Keratinocyte (primary cell): ENCODE data around the gene BCL11B. TPM values are rescaled to one million over a fixed set of nuclear protein-coding genes. Genes with fewer than 3 reads are reported as not detected.

Source experiments
- DNase-seq: peaks from one replicate; pipeline ENCODE4 v3.0.0-alpha.2; 2011; ENCODE audit warnings: low read depth, missing footprints, low spot score
- FAIRE-seq: peaks from 2 replicates; lab custom pipeline; 2011; peaks lifted over from hg19 to GRCh38; lab: Jason Lieb, UNC
- H2AFZ ChIP-seq: 2 replicates; pipeline ENCODE4 v1.6.0; 2012; ENCODE audit warnings: low read length, control low read depth, inconsistent platforms; ENCODE audit not compliant: control insufficient read depth
- H3K27ac ChIP-seq: 2 replicates; pipeline ENCODE4 v1.5.1; 2011; ENCODE audit warnings: low read length; ENCODE audit not compliant: control insufficient read depth, insufficient read depth
- H3K27me3 ChIP-seq: 3 replicates; pipeline ENCODE4 v1.6.0; 2011; ENCODE audit warnings: low read length; ENCODE audit not compliant: control insufficient read depth, insufficient read depth; ENCODE audit errors: extremely low read depth
- H3K36me3 ChIP-seq, 2 experiments: 2 replicates in 1 of 2; 3 replicates in 1 of 2; pipeline ENCODE4 v1.5.1; 2011; ENCODE audit warnings: low read length in 2 of 2, mild to moderate bottlenecking in 1 of 2; ENCODE audit not compliant: control insufficient read depth in 2 of 2, insufficient read depth in 2 of 2; ENCODE audit errors: extremely low read depth in 1 of 2
- H3K4me1 ChIP-seq: 3 replicates; pipeline ENCODE4 v1.5.1; 2011; ENCODE audit warnings: low read length; ENCODE audit not compliant: control insufficient read depth, insufficient read depth; ENCODE audit errors: extremely low read depth
- H3K4me2 ChIP-seq: 3 replicates; pipeline ENCODE4 v1.6.0; 2011; ENCODE audit warnings: low read depth, low read length; ENCODE audit not compliant: control insufficient read depth, insufficient read depth; ENCODE audit errors: extremely low read depth
- H3K4me3 ChIP-seq, 3 experiments: fragments of 200-600 bp in 1 of 3; sonication (generic) in 1 of 3; 2 replicates in 2 of 3; 3 replicates in 1 of 3; pipeline ENCODE4 v1.5.1; 2011 to 2016; ENCODE audit warnings: low read length in 3 of 3, mild to moderate bottlenecking in 3 of 3, control low read depth in 2 of 3, inconsistent platforms in 1 of 3, low read depth in 1 of 3, mixed read lengths in 1 of 3, mixed run types in 1 of 3, moderate library complexity in 1 of 3; ENCODE audit not compliant: control insufficient read depth in 2 of 3, insufficient read depth in 2 of 3; ENCODE audit errors: extremely low read depth in 1 of 3
- H3K79me2 ChIP-seq: 2 replicates; pipeline ENCODE4 v1.6.0; 2012; ENCODE audit warnings: low read length; ENCODE audit not compliant: control insufficient read depth, insufficient read depth
- H3K9ac ChIP-seq: 3 replicates; pipeline ENCODE4 v1.6.0; 2011; ENCODE audit warnings: low read length; ENCODE audit not compliant: control insufficient read depth, insufficient read depth; ENCODE audit errors: extremely low read depth
- H3K9me1 ChIP-seq: 3 replicates; pipeline ENCODE4 v1.6.0; 2011; ENCODE audit warnings: low read length; ENCODE audit not compliant: control insufficient read depth, insufficient read depth; ENCODE audit errors: extremely low read depth
- H3K9me3 ChIP-seq: 2 replicates; pipeline ENCODE4 v1.5.1; 2012; ENCODE audit warnings: low read depth, low read length; ENCODE audit not compliant: control insufficient read depth
- H4K20me1 ChIP-seq: 3 replicates; pipeline ENCODE4 v1.6.0; 2011; ENCODE audit warnings: low read length; ENCODE audit not compliant: control insufficient read depth, insufficient read depth; ENCODE audit errors: extremely low read depth
- EZH2 ChIP-seq: IDR thresholded peaks from one replicate; pipeline ENCODE4 v1.6.1; 2012; ENCODE audit warnings: inconsistent platforms, mild to moderate bottlenecking, low read length, moderate library complexity
- dilution Hi-C: fragments of 300-500 bp; cut with MboI; formaldehyde crosslinking; loops from one replicate; pipeline ENCODE4 v1.7.0; 2020; ENCODE audit warnings: low sequenced_read_pairs; ENCODE audit not compliant: extremely low pct_ligation_motif_present
- polyA plus RNA-seq, 5 experiments: library from polyadenylated mRNA; depleted of rRNA in 3 of 5; stranded (reverse) in 3 of 5; stranded (forward) in 1 of 5; unstranded in 1 of 5; fragments of >200 nt; gene quantifications; 1 replicate in 1 of 5; 2 replicates in 3 of 5; 3 replicates in 1 of 5; pipeline versions ENCODE4 v1.2.1 to v1.2.3, GENCODE V29; 2011 to 2012; ENCODE audit warnings: missing spikeins in 2 of 5, low read depth in 1 of 5, low replicate concordance in 1 of 5
- TF ChIP-seq, protein P1 (sequence below), 3 experiments: IDR thresholded peaks in 1 of 3; conservative IDR thresholded peaks in 1 of 3; optimal IDR thresholded peaks in 1 of 3; 2 replicates in 2 of 3; 3 replicates in 1 of 3; pipeline versions ENCODE3 to v1.5.1; 2011; ENCODE audit warnings: low read length in 3 of 3, mild to moderate bottlenecking in 3 of 3, moderate library complexity in 2 of 3, control low read depth in 1 of 3, inconsistent platforms in 1 of 3; ENCODE audit not compliant: insufficient read depth in 2 of 3; ENCODE audit errors: extremely low read depth in 1 of 3

The BCL11B gene
- polyA plus RNA-seq, 1 donor (not counting 4 experiments of a cell fraction or from before 2014, with no cell fraction given), result 5.2 TPM

DNA sequence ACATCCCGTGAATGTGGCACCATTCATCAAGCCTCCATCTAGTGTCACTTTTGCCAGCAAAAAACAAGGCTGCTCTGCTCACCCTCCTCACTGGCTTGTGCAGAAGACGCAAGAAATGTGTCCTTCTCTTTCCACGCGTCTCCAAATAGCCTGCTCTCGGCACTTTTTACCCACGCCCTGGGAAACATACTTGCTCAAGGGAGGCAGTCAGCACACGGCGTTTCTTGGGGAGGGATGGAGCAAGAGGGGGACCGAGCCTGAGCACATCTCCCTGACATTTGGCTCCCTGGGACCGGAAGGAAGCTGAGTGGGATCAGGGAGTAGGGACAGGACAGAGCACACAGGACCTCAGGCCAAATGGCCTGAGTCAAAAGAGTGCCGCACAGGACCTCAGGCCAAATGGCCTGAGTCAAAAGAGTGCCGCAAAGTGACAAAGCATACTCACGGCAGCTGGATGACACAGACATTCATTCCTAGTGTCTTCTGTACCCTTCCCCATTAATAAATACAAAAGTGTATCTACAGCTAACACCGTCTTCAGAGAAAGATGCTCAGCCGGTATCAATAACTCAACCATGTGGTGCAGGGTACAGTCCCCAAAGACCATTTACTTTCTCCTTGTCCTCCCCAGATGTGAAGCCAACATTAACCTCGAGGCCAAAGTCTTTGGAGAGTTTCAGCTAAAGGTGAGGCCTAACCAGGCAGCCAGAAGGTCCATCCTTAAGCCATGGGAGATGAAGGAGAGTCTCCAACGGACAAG is 7.1 kb downstream of the BCL11B start:
- FAIRE-seq (peak; percentile 62), DNase-seq (no peak)
- Histone ChIP-seq H3K4me2 (peak overlapping the region; percentile 100), H3K4me1 (peaks cover 68% of the 10 kb centered on the region), H3K79me2 (peaks cover 100% of the 10 kb centered on the region), H3K9me3 (no peaks in the 10 kb centered on the region), H3K36me3 (no peaks in the 10 kb centered on the region), H2AFZ (no peak overlapping the region), H3K9ac (peak overlapping the region; percentile 90), H3K4me3 (peak overlapping the region; percentile 14 to 75 (median 72)), H3K27ac (peak overlapping the region; percentile 54), H3K9me1 (no peaks in the 10 kb centered on the region), H4K20me1 (no peaks in the 10 kb centered on the region), H3K27me3 (no peaks in the 10 kb centered on the region)
- dilution Hi-C loops, result no loop called here
- TF ChIP-seq EZH2, result no peak
- TF ChIP-seq, protein P1, sequence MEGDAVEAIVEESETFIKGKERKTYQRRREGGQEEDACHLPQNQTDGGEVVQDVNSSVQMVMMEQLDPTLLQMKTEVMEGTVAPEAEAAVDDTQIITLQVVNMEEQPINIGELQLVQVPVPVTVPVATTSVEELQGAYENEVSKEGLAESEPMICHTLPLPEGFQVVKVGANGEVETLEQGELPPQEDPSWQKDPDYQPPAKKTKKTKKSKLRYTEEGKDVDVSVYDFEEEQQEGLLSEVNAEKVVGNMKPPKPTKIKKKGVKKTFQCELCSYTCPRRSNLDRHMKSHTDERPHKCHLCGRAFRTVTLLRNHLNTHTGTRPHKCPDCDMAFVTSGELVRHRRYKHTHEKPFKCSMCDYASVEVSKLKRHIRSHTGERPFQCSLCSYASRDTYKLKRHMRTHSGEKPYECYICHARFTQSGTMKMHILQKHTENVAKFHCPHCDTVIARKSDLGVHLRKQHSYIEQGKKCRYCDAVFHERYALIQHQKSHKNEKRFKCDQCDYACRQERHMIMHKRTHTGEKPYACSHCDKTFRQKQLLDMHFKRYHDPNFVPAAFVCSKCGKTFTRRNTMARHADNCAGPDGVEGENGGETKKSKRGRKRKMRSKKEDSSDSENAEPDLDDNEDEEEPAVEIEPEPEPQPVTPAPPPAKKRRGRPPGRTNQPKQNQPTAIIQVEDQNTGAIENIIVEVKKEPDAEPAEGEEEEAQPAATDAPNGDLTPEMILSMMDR (optimal IDR thresholded peaks at IDR 0.05 in 1 of 3, IDR thresholded peaks at IDR 0.05 in 1 of 3, conservative IDR thresholded peaks at IDR 0.05 in 1 of 3; ENCODE audit: extremely low read depth in 1 of 3, insufficient read depth in 2 of 3, low read length in 3 of 3), result no peak

DNA sequence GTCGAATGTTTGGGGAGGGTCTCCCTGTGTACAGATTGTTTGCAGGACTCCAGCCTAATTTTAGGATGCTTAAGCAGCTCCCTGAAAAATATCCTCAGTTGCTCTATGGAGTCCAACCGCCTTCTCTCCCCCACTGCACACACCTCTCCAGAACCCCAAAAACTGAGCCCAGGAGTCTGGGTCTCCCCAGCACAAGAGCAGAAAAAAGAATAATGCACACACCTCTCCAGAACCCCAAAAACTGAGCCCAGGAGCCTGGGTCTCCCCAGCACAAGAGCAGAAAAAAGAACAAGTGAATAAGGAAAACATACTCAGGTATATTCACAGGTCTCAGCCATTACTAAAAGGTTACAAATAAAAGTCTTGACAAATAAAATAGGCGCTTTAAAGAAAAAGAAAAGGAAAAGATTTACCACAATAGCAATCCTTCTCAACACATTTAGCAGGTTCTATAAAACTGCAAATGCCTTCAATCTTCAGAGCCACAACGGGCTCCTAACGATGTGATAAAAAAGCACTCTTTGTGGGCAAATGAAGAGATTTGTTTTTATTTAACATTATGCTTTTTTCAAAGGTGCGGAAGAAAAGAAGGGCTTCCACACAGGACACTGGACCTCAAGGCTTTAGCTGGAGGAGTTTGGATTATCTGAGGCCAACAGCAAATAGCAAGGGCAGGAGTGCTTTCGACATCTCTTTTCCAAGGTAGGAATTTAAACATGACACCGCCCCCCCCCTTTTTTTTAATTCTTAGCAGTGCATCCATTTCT is 8.2 kb downstream of the BCL11B start:
- peak overlapping the region; percentile 90 for H3K9ac ChIP-seq

More for the DNA sequence above, 8.2 kb downstream of the BCL11B start:
- Histone ChIP-seq H4K20me1 (no peaks in the 10 kb centered on the region), H3K4me2 (peak overlapping the region; percentile 100), H3K27me3 (no peaks in the 10 kb centered on the region), H3K36me3 (no peaks in the 10 kb centered on the region), H3K4me1 (peaks cover 68% of the 10 kb centered on the region), H3K9me3 (no peaks in the 10 kb centered on the region), H2AFZ (no peak overlapping the region), H3K4me3 (peak overlapping the region in 2 of 3 experiments; percentile 43 to 89), H3K27ac (peak overlapping the region; percentile 95), H3K79me2 (peaks cover 100% of the 10 kb centered on the region), H3K9me1 (no peaks in the 10 kb centered on the region)
- peak; percentile 29 for FAIRE-seq
- dilution Hi-C loops, result no loop called here
- DNase-seq, result no peak
- TF ChIP-seq, protein P1 (optimal IDR thresholded peaks at IDR 0.05 in 1 of 3, IDR thresholded peaks at IDR 0.05 in 1 of 3, conservative IDR thresholded peaks at IDR 0.05 in 1 of 3; ENCODE audit: extremely low read depth in 1 of 3, insufficient read depth in 2 of 3, low read length in 3 of 3), result no peak
- no peak for TF ChIP-seq EZH2
